ENCODE measurements around the gene INO80E. TPM values are rescaled to one million over a fixed set of nuclear protein-coding genes. Genes with fewer than 3 reads are reported as not detected.
"Not testable (repeated sequence)": the region's sequence is repeated elsewhere in the genome, so short reads cannot be mapped to it uniquely, and the experiment has no call there.

The INO80E gene
- total RNA-seq, 1 donor from 2014 or later = 14.2 TPM

GRCh38 chr16:30009085-30009862 lies 13.2 kb downstream of the INO80E start:
- no peak for DNase-seq (ENCODE audit: low read depth in 2 of 2)

- no peak for DNase-seq (ENCODE audit: low read depth in 2 of 2)
These were observed 14.2 kb downstream of the INO80E start for GRCh38 chr16:30009990-30010843.

GRCh38 chr16:30010844-30011713 lies 15.0 kb downstream of the INO80E start, which contains the start of gene DOC2A:
Gene DOC2A, minus strand, starts transcription at chr16:30011027. Its CDS starts 805 bp downstream, at chr16:30010222.
- no peak for DNase-seq (ENCODE audit: low read depth in 2 of 2)

GRCh38 chr16:30011714-30012504 lies 15.9 kb downstream of the INO80E start:
- no peak for DNase-seq (ENCODE audit: low read depth in 2 of 2)

- not testable (repeated sequence) for DNase-seq (ENCODE audit: low read depth in 2 of 2)
These were observed 16.6 kb downstream of the INO80E start for GRCh38 chr16:30012598-30012997.

- DNase-seq (ENCODE audit: low read depth in 2 of 2) = not testable (repeated sequence)
These were observed 19.4 kb downstream of the INO80E start for GRCh38 chr16:30015450-30015849.

GRCh38 chr16:30016555-30017276 lies 20.7 kb downstream of the INO80E start:
- DNase-seq (ENCODE audit: low read depth in 2 of 2) = no peak

GRCh38 chr16:30017277-30017656 lies 21.2 kb downstream of the INO80E start:
- no peak for DNase-seq (ENCODE audit: low read depth in 2 of 2)

- DNase-seq (ENCODE audit: low read depth in 2 of 2) = not testable (repeated sequence)
These were observed 21.9 kb downstream of the INO80E start for GRCh38 chr16:30017937-30018336.

- DNase-seq (ENCODE audit: low read depth in 2 of 2) = no peak
These were observed 22.7 kb downstream of the INO80E start for GRCh38 chr16:30018731-30019158.

GRCh38 chr16:30022887-30023286 lies 26.8 kb downstream of the INO80E start, which contains the start of gene C16orf92:
Gene C16orf92, plus strand, starts transcription at chr16:30023198. Its CDS starts 143 bp downstream, at chr16:30023341.
- DNase-seq (ENCODE audit: low read depth in 2 of 2) = no peak

GRCh38 chr16:30023586-30023985 lies 27.5 kb downstream of the INO80E start:
- DNase-seq (ENCODE audit: low read depth in 2 of 2) = no peak

GRCh38 chr16:30024451-30024850 lies 28.4 kb downstream of the INO80E start:
- DNase-seq (ENCODE audit: low read depth in 2 of 2) = no peak

GRCh38 chr16:30025156-30025555 lies 29.1 kb downstream of the INO80E start:
- DNase-seq (ENCODE audit: low read depth in 2 of 2) = no peak

- DNase-seq (ENCODE audit: low read depth in 2 of 2) = no peak
These were observed 29.5 kb downstream of the INO80E start for GRCh38 chr16:30025574-30025973.

- no peak for DNase-seq (ENCODE audit: low read depth in 2 of 2)
These were observed 30.4 kb downstream of the INO80E start for GRCh38 chr16:30026449-30026848.

- DNase-seq (ENCODE audit: low read depth in 2 of 2) = no peak
These were observed 31.8 kb downstream of the INO80E start for GRCh38 chr16:30027588-30028437.

GRCh38 chr16:30028438-30029076 lies 32.5 kb downstream of the INO80E start:
- DNase-seq (ENCODE audit: low read depth in 2 of 2) = no peak
